ENCODE measurements around the gene GAS6.

Gene GAS6

GRCh38 chr13:113882267-113882630 lies 18.4 kb upstream of the GAS6 start:
- H3K4me3 ChIP-seq (ENCODE audit: low read length): no peak overlapping the region
- no peak for DNase-seq (ENCODE audit: low read depth)
- no peak for TF ChIP-seq CTCF (IDR thresholded peaks at IDR 0.05; ENCODE audit: insufficient read depth, low read depth, low read length, missing control alignments)

- H3K4me3 ChIP-seq (ENCODE audit: low read length): no peak overlapping the region
These were observed 17.9 kb upstream of the GAS6 start for GRCh38 chr13:113881614-113882266.

GRCh38 chr13:113880651-113881611 lies 17.1 kb upstream of the GAS6 start:
- H3K4me3 ChIP-seq (ENCODE audit: low read length): no peak overlapping the region
- no peak for DNase-seq (ENCODE audit: low read depth)
- TF ChIP-seq CTCF (IDR thresholded peaks at IDR 0.05; ENCODE audit: insufficient read depth, low read depth, low read length, missing control alignments): no peak

More at GRCh38 chr13:113881614-113882266, 17.9 kb upstream of the GAS6 start:
- TF ChIP-seq CTCF (IDR thresholded peaks at IDR 0.05; ENCODE audit: insufficient read depth, low read depth, low read length, missing control alignments): no peak
- DNase-seq (ENCODE audit: low read depth): peak; percentile 53

GRCh38 chr13:113879494-113880360 lies 15.9 kb upstream of the GAS6 start:
- H3K4me3 ChIP-seq (ENCODE audit: low read length): no peak overlapping the region
- TF ChIP-seq CTCF (IDR thresholded peaks at IDR 0.05; ENCODE audit: insufficient read depth, low read depth, low read length, missing control alignments): no peak
- DNase-seq (ENCODE audit: low read depth): no peak

GRCh38 chr13:113879017-113879416 lies 15.1 kb upstream of the GAS6 start:
- TF ChIP-seq CTCF (IDR thresholded peaks at IDR 0.05; ENCODE audit: insufficient read depth, low read depth, low read length, missing control alignments): no peak
- no peak for DNase-seq (ENCODE audit: low read depth)
- no peak overlapping the region for H3K4me3 ChIP-seq (ENCODE audit: low read length)

- no peak for DNase-seq (ENCODE audit: low read depth)
- H3K4me3 ChIP-seq (ENCODE audit: low read length): no peak overlapping the region
- TF ChIP-seq CTCF (IDR thresholded peaks at IDR 0.05; ENCODE audit: insufficient read depth, low read depth, low read length, missing control alignments): no peak
These were observed 13.5 kb upstream of the GAS6 start for GRCh38 chr13:113877149-113877990.
